Middle frontal gyrus (tissue), 1 donor: ENCODE measurements around the gene PCDHGB2.
A peak's percentile ranks its signal among the peaks of the same experiment; 100 is the strongest.
"Not testable (repeated sequence)": the region's sequence is repeated elsewhere in the genome, so short reads cannot be mapped to it uniquely, and the experiment has no call there.

ENCODE experiments used
- DNase-seq: peaks from one replicate; pipeline ENCODE4 v3.0.0-alpha.2; 2015; ENCODE audit warnings: low spot score; ENCODE audit errors: extremely low spot score

The PCDHGB2 gene

GRCh38 chr5:141359790-141360426 is at the start of gene PCDHGB2:
PCDHGB2 (plus strand) TSS chr5:141359994; CDS start chr5:141360136, 142 bp downstream.
- no peak for DNase-seq

- DNase-seq, result no peak
Measured at GRCh38 chr5:141313711-141314110, 46.1 kb upstream of the PCDHGB2 start.

- not testable (repeated sequence) for DNase-seq
Measured at GRCh38 chr5:141316963-141317362, 42.8 kb upstream of the PCDHGB2 start.

GRCh38 chr5:141319202-141319601 is 40.6 kb upstream of the PCDHGB2 start:
- DNase-seq, result no peak

GRCh38 chr5:141319699-141320098 is 40.1 kb upstream of the PCDHGB2 start:
- DNase-seq, result no peak

GRCh38 chr5:141320225-141321169 is 39.3 kb upstream of the PCDHGB2 start, which contains the start of gene TAF7:
TAF7 (minus strand) TSS chr5:141320784; CDS start chr5:141320044, 740 bp downstream.
- peak; percentile 89 for DNase-seq

- no peak for DNase-seq
Measured at GRCh38 chr5:141322261-141322660, 37.5 kb upstream of the PCDHGB2 start.

GRCh38 chr5:141326088-141326854 is 33.5 kb upstream of the PCDHGB2 start:
- no peak for DNase-seq

GRCh38 chr5:141328231-141328630 is 31.6 kb upstream of the PCDHGB2 start:
- DNase-seq, result no peak

- no peak for DNase-seq
Measured at GRCh38 chr5:141330299-141331080, 29.3 kb upstream of the PCDHGB2 start, which contains the start of gene PCDHGA1. PCDHGA1 (plus strand) TSS chr5:141330514.

GRCh38 chr5:141332571-141332970 is 27.2 kb upstream of the PCDHGB2 start:
- not testable (repeated sequence) for DNase-seq

GRCh38 chr5:141338538-141339306 is 21.1 kb upstream of the PCDHGB2 start, which contains the start of gene PCDHGA2:
PCDHGA2 (plus strand) TSS chr5:141338760.
- DNase-seq, result no peak

- DNase-seq, result not testable (repeated sequence)
Measured at GRCh38 chr5:141340781-141341354, 18.9 kb upstream of the PCDHGB2 start.

- no peak for DNase-seq
Measured at GRCh38 chr5:141342773-141343172, 17.0 kb upstream of the PCDHGB2 start.

- no peak for DNase-seq
Measured at GRCh38 chr5:141343242-141343952, 16.4 kb upstream of the PCDHGB2 start, which contains the start of gene PCDHGA3. PCDHGA3 (plus strand) TSS chr5:141343829; CDS start chr5:141344034, 205 bp downstream.

GRCh38 chr5:141343953-141344463 is 15.8 kb upstream of the PCDHGB2 start:
- DNase-seq, result no peak

GRCh38 chr5:141345327-141345726 is 14.5 kb upstream of the PCDHGB2 start:
- DNase-seq, result no peak

- not testable (repeated sequence) for DNase-seq
Measured at GRCh38 chr5:141346017-141346416, 13.8 kb upstream of the PCDHGB2 start.
